NAMALWA (cell line): ENCODE data around the gene PPP2R5C.

Experiments
- DNase-seq: peaks from one replicate; pipeline ENCODE4 v3.0.0-alpha.2; 2015; ENCODE audit warnings: low spot score

The PPP2R5C gene

GRCh38 chr14:101814934-101815333, 53.4 kb downstream of the PPP2R5C start:
- DNase-seq = no peak

- no peak for DNase-seq
Measured at GRCh38 chr14:101815994-101816393, 54.5 kb downstream of the PPP2R5C start.

GRCh38 chr14:101817501-101818001, 56.0 kb downstream of the PPP2R5C start:
- no peak for DNase-seq

GRCh38 chr14:101819251-101819990, 57.9 kb downstream of the PPP2R5C start:
- DNase-seq = no peak

GRCh38 chr14:101820283-101820798, 58.8 kb downstream of the PPP2R5C start:
- DNase-seq = peak; percentile 81

- DNase-seq = peak; percentile 70
Measured at GRCh38 chr14:101821528-101821927, 60.0 kb downstream of the PPP2R5C start.

GRCh38 chr14:101823066-101823465, 61.6 kb downstream of the PPP2R5C start:
- peak; percentile 80 for DNase-seq

GRCh38 chr14:101823511-101824120, 62.1 kb downstream of the PPP2R5C start:
- peak; percentile 76 for DNase-seq

- DNase-seq = peak; percentile 79
Measured at GRCh38 chr14:101824339-101824727, 62.8 kb downstream of the PPP2R5C start.

GRCh38 chr14:101825797-101826196, 64.3 kb downstream of the PPP2R5C start:
- peak; percentile 42 for DNase-seq

- no peak for DNase-seq
Measured at GRCh38 chr14:101826351-101826750, 64.8 kb downstream of the PPP2R5C start.

- DNase-seq = no peak
Measured at GRCh38 chr14:101827286-101827685, 65.8 kb downstream of the PPP2R5C start.

GRCh38 chr14:101828046-101828445, 66.5 kb downstream of the PPP2R5C start:
- no peak for DNase-seq

GRCh38 chr14:101830271-101830670, 68.8 kb downstream of the PPP2R5C start:
- DNase-seq = no peak

GRCh38 chr14:101833045-101833444, 71.5 kb downstream of the PPP2R5C start:
- no peak for DNase-seq

- no peak for DNase-seq
Measured at GRCh38 chr14:101834397-101834796, 72.9 kb downstream of the PPP2R5C start.

GRCh38 chr14:101834800-101835547, 73.5 kb downstream of the PPP2R5C start:
- no peak for DNase-seq

- no peak for DNase-seq
Measured at GRCh38 chr14:101835566-101835965, 74.1 kb downstream of the PPP2R5C start.

GRCh38 chr14:101836135-101836534, 74.6 kb downstream of the PPP2R5C start:
- DNase-seq = no peak

GRCh38 chr14:101838476-101838875, 77.0 kb downstream of the PPP2R5C start:
- DNase-seq = peak; percentile 32

- DNase-seq = peak; percentile 93
Measured at GRCh38 chr14:101839236-101839635, 77.7 kb downstream of the PPP2R5C start.

- DNase-seq = no peak
Measured at GRCh38 chr14:101839661-101840060, 78.2 kb downstream of the PPP2R5C start.
